Mesodermal cell (in vitro differentiated cells): Measurements from ENCODE around the gene CASQ1.

Experiments
- H3K27ac ChIP-seq: 2 replicates; pipeline ENCODE4 v1.7.0; 2013; ENCODE audit warnings: mild to moderate bottlenecking, low read depth, low read length, moderate library complexity; ENCODE audit not compliant: severe bottlenecking
- H3K36me3 ChIP-seq: 2 replicates; pipeline ENCODE4 v1.7.1; 2013; ENCODE audit warnings: mild to moderate bottlenecking, low read length, moderate library complexity; ENCODE audit not compliant: control insufficient read depth, insufficient read depth
- H3K4me1 ChIP-seq: one replicate; pipeline ENCODE4 v1.7.1; 2013; ENCODE audit warnings: mild to moderate bottlenecking, low read length; ENCODE audit not compliant: insufficient read depth, control insufficient read depth, poor library complexity, severe bottlenecking
- H3K4me3 ChIP-seq: 2 replicates; pipeline ENCODE4 v1.7.0; 2013; ENCODE audit warnings: low read length, control low read depth, mild to moderate bottlenecking; ENCODE audit not compliant: insufficient read depth, poor library complexity, severe bottlenecking; ENCODE audit errors: extremely low read depth
- H3K9me3 ChIP-seq: 2 replicates; pipeline ENCODE4 v1.7.1; 2013; ENCODE audit warnings: mild to moderate bottlenecking, low read length, moderate library complexity; ENCODE audit not compliant: control insufficient read depth
- WGBS, 2 experiments: methylation state at CpG; one replicate each; pipeline ENCODE4 v1.1.5; 2013; ENCODE audit warnings: missing lambda C conversion rate in 2 of 2; ENCODE audit not compliant: insufficient coverage in 2 of 2; 5-methylcytosine and 5-hydroxymethylcytosine counted together

CASQ1 gene

DNA sequence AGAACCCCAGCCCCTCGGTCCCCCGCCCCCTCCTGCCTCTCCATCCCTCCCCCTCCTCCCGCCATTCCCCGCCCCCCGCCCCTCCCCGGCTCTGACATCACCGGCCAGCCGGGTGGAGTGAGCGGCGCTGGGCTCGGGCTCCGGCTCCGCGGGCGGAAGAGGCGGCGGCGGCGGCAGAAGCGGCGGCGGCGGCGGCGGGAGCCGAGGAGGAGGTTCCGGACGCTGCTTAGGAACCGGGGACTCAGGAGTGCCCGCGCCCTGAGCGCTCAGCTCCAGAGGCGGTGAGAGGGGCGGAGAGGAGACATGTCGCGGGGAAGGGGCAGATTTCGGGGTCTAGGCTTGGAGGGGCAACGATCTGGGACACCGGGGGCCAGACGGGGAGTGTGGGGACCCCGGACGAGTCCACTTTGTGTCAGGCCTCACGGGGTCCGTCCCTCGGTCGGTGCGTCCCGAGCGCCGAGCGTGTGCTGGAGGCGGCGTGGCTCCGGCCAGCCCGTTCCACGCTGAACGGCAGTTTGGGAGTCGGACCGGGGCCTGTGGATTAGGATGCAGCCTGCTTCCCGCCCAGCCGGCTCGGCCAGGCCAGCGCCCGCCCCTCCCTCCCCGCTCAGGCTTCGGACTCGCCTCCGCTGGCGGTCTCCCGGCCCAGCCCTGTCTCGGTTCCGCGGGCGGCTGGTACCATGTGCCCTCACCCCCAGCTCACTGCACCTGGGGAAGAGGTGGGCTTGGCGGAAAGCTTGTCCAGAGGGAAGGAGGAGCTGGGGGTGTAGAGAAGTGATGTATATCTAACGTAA, 15.1 kb downstream of the CASQ1 start, which contains the start of gene PEA15:
TSS of gene PEA15 (plus strand) at position 143 of the 794 bp plus-strand sequence. CDS start 6,161 bp downstream, outside the sequence.
- peak within 1 kb of the TSS; percentile 85 for H3K4me3 ChIP-seq
- H3K4me1 ChIP-seq, result peaks cover 49% of the 10 kb centered on the region
- WGBS, 2 experiments, result 0 to 1% methylated on average over 34 to 45 of the region's 76 CpGs
- peak within 1 kb of the TSS; percentile 90 for H3K27ac ChIP-seq
- H3K9me3 ChIP-seq, result no peaks in the 10 kb centered on the region
- H3K36me3 ChIP-seq, result peaks cover 35% of the 10 kb centered on the region

DNA sequence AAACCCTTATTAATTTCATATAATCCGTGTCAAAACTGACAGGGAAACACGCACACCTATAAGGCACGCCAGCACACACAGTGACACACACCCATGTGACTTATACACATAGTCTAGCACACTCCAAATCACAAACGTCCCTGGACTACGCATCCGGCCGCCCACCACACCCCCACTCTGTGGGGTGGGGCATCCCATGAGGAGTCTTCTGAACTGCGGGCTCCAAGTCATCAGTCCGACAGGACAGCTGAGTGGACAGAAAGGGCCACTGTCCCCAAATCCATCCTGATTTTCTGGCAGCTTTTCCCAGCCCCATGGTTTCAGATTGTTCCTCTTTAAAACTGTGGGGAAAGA, 15.6 kb downstream of the CASQ1 start:
- Histone ChIP-seq H3K27ac (peak overlapping the region; percentile 90), H3K4me3 (peak overlapping the region; percentile 85), H3K9me3 (no peaks in the 10 kb centered on the region), H3K4me1 (peaks cover 54% of the 10 kb centered on the region), H3K36me3 (peaks cover 41% of the 10 kb centered on the region)
- 0 to 3% methylated on average over 2 to 3 of the region's 9 CpGs for WGBS, 2 experiments

DNA sequence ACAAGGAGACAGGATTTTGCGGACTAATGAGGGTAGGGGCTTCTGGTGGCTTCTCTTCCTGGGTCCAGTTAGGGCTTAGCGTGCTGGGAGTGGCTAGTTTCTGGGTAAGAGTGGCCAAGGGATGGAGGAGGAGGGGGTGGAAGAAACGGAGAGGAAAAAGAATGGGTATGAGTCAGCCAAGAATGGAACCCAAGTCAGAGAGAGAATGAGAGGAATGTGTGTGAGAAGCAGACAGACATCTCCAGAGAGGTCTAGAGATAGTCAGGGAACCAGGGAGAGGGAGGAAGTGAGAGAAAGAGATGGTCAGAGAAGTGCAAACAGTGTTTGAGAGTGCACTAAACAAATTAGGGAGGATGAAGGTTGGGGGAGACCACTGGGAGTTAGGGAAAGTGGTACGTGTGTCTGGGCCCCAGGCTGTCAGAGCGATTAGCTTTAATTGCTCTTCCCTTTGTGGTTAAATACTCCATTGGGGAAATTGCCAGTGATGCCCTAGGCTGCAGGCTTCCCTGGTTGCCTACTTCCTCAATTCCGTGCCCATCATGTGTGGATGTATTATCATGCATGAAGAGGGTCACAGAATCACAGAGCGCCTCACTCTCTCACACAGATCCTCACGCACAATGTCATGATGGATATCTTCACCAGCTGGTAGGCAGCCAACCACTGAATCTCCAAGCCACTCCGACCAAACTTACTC, 16.2 kb downstream of the CASQ1 start:
- H3K4me3 ChIP-seq, result peak overlapping the region; percentile 85
- no peaks in the 10 kb centered on the region for H3K9me3 ChIP-seq
- peaks cover 46% of the 10 kb centered on the region for H3K36me3 ChIP-seq
- H3K4me1 ChIP-seq, result peaks cover 54% of the 10 kb centered on the region
- WGBS, 2 experiments, result 23 to 46% methylated on average over 6 to 7 of the region's 9 CpGs
- peak overlapping the region; percentile 90 for H3K27ac ChIP-seq

DNA sequence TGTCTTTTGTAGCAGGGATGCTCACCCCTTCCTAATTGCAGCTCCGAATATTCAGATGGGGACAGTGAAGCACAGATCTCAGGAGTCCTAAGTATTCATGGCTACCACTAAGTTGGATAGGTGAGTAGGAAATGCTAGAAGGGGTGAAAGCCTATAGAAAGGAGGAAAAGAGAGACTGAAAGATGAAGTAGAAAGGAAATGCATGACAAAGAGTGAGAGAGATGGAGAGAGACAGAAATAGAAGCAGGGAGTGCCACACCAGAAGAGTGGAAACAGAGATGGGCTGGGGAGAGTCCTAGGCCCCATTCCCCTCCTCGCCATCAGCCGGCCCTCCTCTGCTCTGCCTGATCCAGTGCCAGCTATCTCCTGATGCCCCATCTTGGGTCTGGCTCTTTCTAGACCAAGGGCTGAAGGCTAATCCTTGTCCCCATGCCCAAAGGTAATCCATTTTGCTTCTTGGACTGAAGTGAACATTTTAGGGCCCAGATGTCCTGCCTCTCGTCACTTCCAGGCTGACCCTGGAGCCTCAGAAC, 16.8 kb downstream of the CASQ1 start:
- peaks cover 54% of the 10 kb centered on the region for H3K4me1 ChIP-seq
- H3K4me3 ChIP-seq, result peak overlapping the region; percentile 85
- 85% methylated on average over 3 to 4 of the region's 4 CpGs for WGBS, 2 experiments
- H3K27ac ChIP-seq, result peak overlapping the region; percentile 90
- peaks cover 52% of the 10 kb centered on the region for H3K36me3 ChIP-seq
- no peaks in the 10 kb centered on the region for H3K9me3 ChIP-seq

DNA sequence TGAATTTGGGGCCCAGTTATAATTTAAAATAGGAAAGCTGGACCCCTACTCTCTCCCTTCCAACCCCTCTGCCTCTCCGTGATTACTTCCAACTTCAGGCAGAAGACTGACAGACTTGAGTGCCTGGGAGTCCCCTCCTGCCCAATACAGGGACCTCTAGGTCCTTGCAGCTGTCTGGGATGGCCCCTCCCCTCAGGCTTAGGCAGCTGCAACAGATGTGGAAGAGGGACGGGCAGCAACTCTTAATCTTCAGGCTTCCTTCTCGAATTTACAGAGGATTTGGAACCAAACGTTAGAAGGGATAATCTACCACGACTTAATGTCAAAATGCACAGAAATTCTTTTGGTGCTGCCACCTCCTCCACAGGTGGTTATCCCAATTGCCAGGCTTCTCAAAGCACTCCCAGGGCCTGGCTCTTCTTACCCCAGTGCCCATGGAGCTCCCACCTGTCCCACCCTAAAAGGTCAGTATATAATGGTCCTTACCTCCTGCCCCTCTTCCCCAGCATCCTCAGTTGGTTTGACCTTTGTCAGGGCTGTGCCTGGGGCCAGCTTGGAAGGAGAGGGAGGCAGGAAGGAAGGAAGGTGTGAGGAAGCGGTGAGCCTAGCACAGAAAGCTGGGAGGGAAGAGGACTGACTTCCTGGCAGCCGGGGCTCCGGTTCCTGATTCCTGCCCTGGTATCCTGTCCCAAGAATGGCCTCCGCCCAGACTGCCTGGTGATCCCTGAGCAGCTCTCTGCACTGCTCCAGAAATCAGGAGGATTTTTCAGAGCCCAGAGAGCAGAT, 17.6 kb downstream of the CASQ1 start:
- H3K4me1 ChIP-seq, result peaks cover 54% of the 10 kb centered on the region
- peak overlapping the region; percentile 64 for H3K27ac ChIP-seq
- 80 to 86% methylated on average over 4 to 5 of the region's 9 CpGs for WGBS, 2 experiments
- no peaks in the 10 kb centered on the region for H3K9me3 ChIP-seq
- no peak overlapping the region for H3K4me3 ChIP-seq
- H3K36me3 ChIP-seq, result peaks cover 60% of the 10 kb centered on the region

GRCh38 chr1:160208557-160209320, 18.4 kb downstream of the CASQ1 start:
- whole genome bisulfite sequencing, 2 experiments, result 83 to 85% methylated on average over 4 of the region's 6 CpGs
- H3K36me3 ChIP-seq, result peaks cover 68% of the 10 kb centered on the region
- peak overlapping the region; percentile 64 for H3K27ac ChIP-seq
- no peak overlapping the region for H3K4me3 ChIP-seq
- H3K9me3 ChIP-seq, result no peaks in the 10 kb centered on the region
- peaks cover 54% of the 10 kb centered on the region for H3K4me1 ChIP-seq

- Histone ChIP-seq H3K4me1 (peaks cover 48% of the 10 kb centered on the region), H3K27ac (peak overlapping the region; percentile 24), H3K36me3 (peaks cover 75% of the 10 kb centered on the region), H3K4me3 (no peak overlapping the region), H3K9me3 (no peaks in the 10 kb centered on the region)
- 47 to 70% methylated on average over 3 to 5 of the region's 7 CpGs for WGBS, 2 experiments
These were observed 19.1 kb downstream of the CASQ1 start for GRCh38 chr1:160209321-160210046.

DNA sequence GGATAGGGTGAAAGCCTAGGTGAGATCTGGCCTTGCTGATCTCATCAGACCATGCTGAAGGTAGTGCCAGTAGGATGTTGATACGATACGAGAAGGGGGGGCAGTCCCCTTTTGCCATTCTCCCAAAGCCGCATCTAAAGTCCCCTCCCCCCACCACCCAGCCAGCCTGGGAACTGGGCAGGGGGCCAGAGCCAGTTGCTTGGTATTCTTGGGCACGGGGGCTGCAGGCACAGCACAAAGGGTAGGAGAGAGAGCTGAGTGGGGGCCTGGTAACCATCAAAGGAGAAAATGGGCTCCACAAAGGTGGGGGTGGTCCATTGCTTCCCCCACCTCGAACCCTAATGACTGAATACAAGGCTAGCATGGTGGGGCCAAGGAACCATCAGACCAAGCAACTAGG, 20.2 kb downstream of the CASQ1 start:
- H3K4me1 ChIP-seq, result peaks cover 44% of the 10 kb centered on the region
- peak overlapping the region; percentile 55 for H3K27ac ChIP-seq
- 40% methylated on average over 1 of the region's 5 CpGs; no CpG with 5 or more reads in 1 of the 2 experiments for WGBS, 2 experiments
- H3K36me3 ChIP-seq, result peaks cover 86% of the 10 kb centered on the region
- no peak overlapping the region for H3K4me3 ChIP-seq
- H3K9me3 ChIP-seq, result no peaks in the 10 kb centered on the region

GRCh38 chr1:160211046-160211790, 20.8 kb downstream of the CASQ1 start:
- Histone ChIP-seq H3K36me3 (peaks cover 92% of the 10 kb centered on the region), H3K4me1 (peaks cover 49% of the 10 kb centered on the region), H3K27ac (peak overlapping the region; percentile 55), H3K9me3 (no peaks in the 10 kb centered on the region), H3K4me3 (no peak overlapping the region)
- WGBS, 2 experiments, result 90 to 96% methylated on average over 3 to 7 of the region's 10 CpGs
